HG03565 (cell line): ENCODE measurements around the gene AP1B1.

Experiments used
- ATAC-seq: cut with Tn5 transposase; IDR thresholded peaks from one replicate; pipeline ENCODE4 v1.9.1; 2021; ENCODE audit warnings: mild to moderate bottlenecking, moderate library complexity; ENCODE audit not compliant: unreplicated experiment

AP1B1 gene

GRCh38 chr22:29301716-29302401, 86.5 kb downstream of the AP1B1 start:
- no peak for ATAC-seq

GRCh38 chr22:29300807-29301601, 87.4 kb downstream of the AP1B1 start:
- no peak for ATAC-seq

- ATAC-seq, result no peak
Measured at GRCh38 chr22:29300467-29300806, 87.9 kb downstream of the AP1B1 start.

GRCh38 chr22:29299136-29299900, 89.1 kb downstream of the AP1B1 start:
- no peak for ATAC-seq

GRCh38 chr22:29298641-29299040, 89.7 kb downstream of the AP1B1 start:
- no peak for ATAC-seq

- no peak for ATAC-seq
Measured at GRCh38 chr22:29292379-29292778, 96.0 kb downstream of the AP1B1 start.

GRCh38 chr22:29291215-29291614, 97.2 kb downstream of the AP1B1 start:
- no peak for ATAC-seq

GRCh38 chr22:29290061-29290460, 98.3 kb downstream of the AP1B1 start:
- ATAC-seq, result no peak

GRCh38 chr22:29288837-29289236, 99.5 kb downstream of the AP1B1 start:
- ATAC-seq, result no peak

- no peak for ATAC-seq
Measured at GRCh38 chr22:29284196-29284595, 104.2 kb downstream of the AP1B1 start.

GRCh38 chr22:29277927-29278326, 110.4 kb downstream of the AP1B1 start:
- ATAC-seq, result no peak
